Cardiac muscle cell (in vitro differentiated cells and primary cell): ENCODE data around the gene IRAG1. TPM values are rescaled to one million over a fixed set of nuclear protein-coding genes. Genes with fewer than 3 reads are reported as not detected.

Experiments
- DNase-seq, 2 donors: peaks; one replicate each; pipeline versions ENCODE4 v3.0.0 to v3.0.0-alpha.2; 2010 to 2017; ENCODE audit warnings: low read depth in 1 of 2, low spot score in 1 of 2
- H3K27ac ChIP-seq: fragments of 200-600 bp; sonication (generic); 2 replicates; pipeline ENCODE4 v1.5.1; 2016
- H3K27me3 ChIP-seq: fragments of 200-600 bp; sonication (generic); 2 replicates; pipeline ENCODE4 v1.6.0; 2016; ENCODE audit warnings: control low read depth
- H3K36me3 ChIP-seq: fragments of 200-600 bp; sonication (generic); 2 replicates; pipeline ENCODE4 v1.5.1; 2016; ENCODE audit warnings: control low read depth
- H3K4me1 ChIP-seq: fragments of 200-600 bp; sonication (generic); 2 replicates; pipeline ENCODE4 v1.8.1; 2017; ENCODE audit warnings: low read depth, mild to moderate bottlenecking, mixed run types
- H3K4me3 ChIP-seq: fragments of 200-600 bp; sonication (generic); 2 replicates; pipeline ENCODE4 v1.5.1; 2016; ENCODE audit warnings: mild to moderate bottlenecking
- H3K9me3 ChIP-seq: fragments of 200-600 bp; sonication (generic); 2 replicates; pipeline ENCODE4 v1.5.1; 2017; ENCODE audit warnings: low read depth, mild to moderate bottlenecking, control low read depth
- polyA plus RNA-seq: library from polyadenylated mRNA; unstranded; fragments of >200 nt; fragmentation: Nextera tagmentation; extraction: Ambion mirVana; gene quantifications from 2 replicates; pipeline ENCODE4 v1.2.1, GENCODE V29; 2016
- total RNA-seq: library from RNA; depleted of rRNA; stranded (reverse); fragments of >200 nt; gene quantifications from 2 replicates; pipeline ENCODE4 v1.2.3, GENCODE V29; 2016
- TF ChIP-seq, protein P1 (sequence below): IDR thresholded peaks from 2 replicates; pipeline ENCODE4 v1.5.1; 2012; ENCODE audit warnings: low read depth, mild to moderate bottlenecking, low read length

Gene IRAG1
- total and polyA plus RNA-seq, 2 experiments from 2014 or later, result 3.1 to 7.3 TPM

DNA sequence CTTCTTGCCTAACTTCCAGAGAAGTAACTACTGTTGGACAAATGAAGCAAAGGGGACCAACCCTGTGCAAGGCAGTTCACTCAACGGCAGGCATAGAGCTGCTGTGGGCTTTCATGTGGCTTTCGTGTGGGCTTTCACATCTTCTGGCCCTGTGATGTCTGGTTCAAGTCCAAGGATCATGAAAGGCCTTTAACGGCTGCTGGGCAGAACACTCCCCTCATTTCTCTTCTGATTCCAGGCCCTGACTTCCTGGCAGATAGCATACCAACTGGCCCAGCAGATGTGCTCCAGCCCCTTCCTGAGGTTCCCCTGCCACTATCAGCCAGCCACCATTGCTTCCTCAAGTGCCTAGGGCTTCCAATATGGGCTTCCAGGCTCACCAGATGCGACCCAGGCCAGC lies 28.8 kb upstream of the IRAG1 start:
- no peak overlapping the region for H3K27ac ChIP-seq
- TF ChIP-seq, protein P1, sequence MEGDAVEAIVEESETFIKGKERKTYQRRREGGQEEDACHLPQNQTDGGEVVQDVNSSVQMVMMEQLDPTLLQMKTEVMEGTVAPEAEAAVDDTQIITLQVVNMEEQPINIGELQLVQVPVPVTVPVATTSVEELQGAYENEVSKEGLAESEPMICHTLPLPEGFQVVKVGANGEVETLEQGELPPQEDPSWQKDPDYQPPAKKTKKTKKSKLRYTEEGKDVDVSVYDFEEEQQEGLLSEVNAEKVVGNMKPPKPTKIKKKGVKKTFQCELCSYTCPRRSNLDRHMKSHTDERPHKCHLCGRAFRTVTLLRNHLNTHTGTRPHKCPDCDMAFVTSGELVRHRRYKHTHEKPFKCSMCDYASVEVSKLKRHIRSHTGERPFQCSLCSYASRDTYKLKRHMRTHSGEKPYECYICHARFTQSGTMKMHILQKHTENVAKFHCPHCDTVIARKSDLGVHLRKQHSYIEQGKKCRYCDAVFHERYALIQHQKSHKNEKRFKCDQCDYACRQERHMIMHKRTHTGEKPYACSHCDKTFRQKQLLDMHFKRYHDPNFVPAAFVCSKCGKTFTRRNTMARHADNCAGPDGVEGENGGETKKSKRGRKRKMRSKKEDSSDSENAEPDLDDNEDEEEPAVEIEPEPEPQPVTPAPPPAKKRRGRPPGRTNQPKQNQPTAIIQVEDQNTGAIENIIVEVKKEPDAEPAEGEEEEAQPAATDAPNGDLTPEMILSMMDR, result no peak
- no peak overlapping the region for H3K4me3 ChIP-seq
- no peaks in the 10 kb centered on the region for H3K9me3 ChIP-seq
- H3K36me3 ChIP-seq, result no peaks in the 10 kb centered on the region
- no peaks in the 10 kb centered on the region for H3K27me3 ChIP-seq
- no peaks in the 10 kb centered on the region for H3K4me1 ChIP-seq
- no peak for DNase-seq

- DNase-seq, result no peak
- no peaks in the 10 kb centered on the region for H3K27me3 ChIP-seq
- H3K36me3 ChIP-seq, result no peaks in the 10 kb centered on the region
- TF ChIP-seq, protein P1, result no peak
- H3K4me1 ChIP-seq, result no peaks in the 10 kb centered on the region
- H3K4me3 ChIP-seq, result no peak overlapping the region
- H3K27ac ChIP-seq, result no peak overlapping the region
- no peaks in the 10 kb centered on the region for H3K9me3 ChIP-seq
Observed at GRCh38 chr11:10720881-10721376, 27.4 kb upstream of the IRAG1 start.

- DNase-seq, result no peak
- no peak overlapping the region for H3K27ac ChIP-seq
- no peaks in the 10 kb centered on the region for H3K9me3 ChIP-seq
- TF ChIP-seq, protein P1, result no peak
- H3K4me3 ChIP-seq, result no peak overlapping the region
- H3K36me3 ChIP-seq, result no peaks in the 10 kb centered on the region
- no peaks in the 10 kb centered on the region for H3K4me1 ChIP-seq
- no peaks in the 10 kb centered on the region for H3K27me3 ChIP-seq
Observed at GRCh38 chr11:10719616-10720015, 26.1 kb upstream of the IRAG1 start.

GRCh38 chr11:10716543-10717259 lies 23.1 kb upstream of the IRAG1 start:
- H3K36me3 ChIP-seq, result no peaks in the 10 kb centered on the region
- no peak overlapping the region for H3K4me3 ChIP-seq
- no peaks in the 10 kb centered on the region for H3K4me1 ChIP-seq
- H3K27ac ChIP-seq, result no peak overlapping the region
- H3K9me3 ChIP-seq, result no peaks in the 10 kb centered on the region
- TF ChIP-seq, protein P1, result no peak
- no peaks in the 10 kb centered on the region for H3K27me3 ChIP-seq
- no peak for DNase-seq

DNA sequence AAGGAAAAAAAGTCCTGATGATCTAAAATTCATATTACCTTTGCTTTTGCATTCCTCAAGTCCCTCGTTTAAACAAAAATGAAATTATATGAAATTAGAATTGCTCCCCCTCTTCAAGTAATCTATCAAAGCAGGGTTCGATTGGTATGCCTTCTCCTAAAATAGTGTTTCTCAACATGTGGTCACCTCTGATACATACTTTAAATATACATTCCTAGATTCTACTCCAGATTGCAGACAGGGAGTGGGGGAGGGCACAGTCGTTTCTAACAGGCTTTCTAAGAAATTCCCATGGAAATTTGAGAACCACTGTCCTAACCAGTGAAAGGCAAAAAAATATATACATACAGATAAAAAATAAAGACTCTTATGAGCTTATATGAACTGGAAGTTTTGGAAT lies 22.6 kb upstream of the IRAG1 start:
- TF ChIP-seq, protein P1, result no peak
- no peak for DNase-seq
- no peak overlapping the region for H3K4me3 ChIP-seq
- H3K9me3 ChIP-seq, result no peaks in the 10 kb centered on the region
- no peaks in the 10 kb centered on the region for H3K4me1 ChIP-seq
- no peaks in the 10 kb centered on the region for H3K27me3 ChIP-seq
- no peak overlapping the region for H3K27ac ChIP-seq
- H3K36me3 ChIP-seq, result no peaks in the 10 kb centered on the region
